ENCODE data around the gene KRTAP6-3. TPM values are rescaled to one million over a fixed set of nuclear protein-coding genes. Genes with fewer than 3 reads are reported as not detected.

Gene KRTAP6-3
- total and polyA plus RNA-seq, 3 donors from 2014 or later = 0.99 to 1.3 TPM; not detected in 1

DNA sequence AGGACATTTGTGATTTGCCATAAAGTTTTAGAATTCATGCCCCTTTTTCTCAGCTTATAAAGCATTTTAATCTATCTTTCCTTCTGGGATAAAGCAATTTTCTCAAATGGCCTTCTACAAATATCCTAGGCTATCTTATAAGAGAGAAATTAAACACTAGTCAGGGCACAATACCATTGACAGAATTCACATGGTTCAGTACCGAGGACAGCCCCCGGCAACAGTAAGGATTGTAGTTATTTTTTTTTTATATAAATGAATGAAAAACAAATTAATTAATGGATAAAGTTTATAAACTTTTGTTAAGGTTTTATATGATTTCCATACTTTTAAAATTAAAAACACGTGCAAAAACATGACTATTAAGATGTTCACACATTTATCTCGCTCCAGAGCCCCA is 35.9 kb downstream of the KRTAP6-3 start:
- H3K4me3 ChIP-seq = no peak overlapping the region
- TF ChIP-seq, protein P1, sequence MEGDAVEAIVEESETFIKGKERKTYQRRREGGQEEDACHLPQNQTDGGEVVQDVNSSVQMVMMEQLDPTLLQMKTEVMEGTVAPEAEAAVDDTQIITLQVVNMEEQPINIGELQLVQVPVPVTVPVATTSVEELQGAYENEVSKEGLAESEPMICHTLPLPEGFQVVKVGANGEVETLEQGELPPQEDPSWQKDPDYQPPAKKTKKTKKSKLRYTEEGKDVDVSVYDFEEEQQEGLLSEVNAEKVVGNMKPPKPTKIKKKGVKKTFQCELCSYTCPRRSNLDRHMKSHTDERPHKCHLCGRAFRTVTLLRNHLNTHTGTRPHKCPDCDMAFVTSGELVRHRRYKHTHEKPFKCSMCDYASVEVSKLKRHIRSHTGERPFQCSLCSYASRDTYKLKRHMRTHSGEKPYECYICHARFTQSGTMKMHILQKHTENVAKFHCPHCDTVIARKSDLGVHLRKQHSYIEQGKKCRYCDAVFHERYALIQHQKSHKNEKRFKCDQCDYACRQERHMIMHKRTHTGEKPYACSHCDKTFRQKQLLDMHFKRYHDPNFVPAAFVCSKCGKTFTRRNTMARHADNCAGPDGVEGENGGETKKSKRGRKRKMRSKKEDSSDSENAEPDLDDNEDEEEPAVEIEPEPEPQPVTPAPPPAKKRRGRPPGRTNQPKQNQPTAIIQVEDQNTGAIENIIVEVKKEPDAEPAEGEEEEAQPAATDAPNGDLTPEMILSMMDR (IDR thresholded peaks at IDR 0.05) = no peak
- TF ChIP-seq POLR2A (IDR thresholded peaks at IDR 0.05) = no peak
- 70 to 89% methylated on average over 4 of the region's 4 CpGs for whole genome bisulfite sequencing, 2 donors
- intact Hi-C loops (cut with DNase I; ENCODE audit: low total_unique reads) = no loop called here
- H3K27ac ChIP-seq = no peak overlapping the region
- H3K36me3 ChIP-seq (ENCODE audit: low read depth, missing control alignments) = no peaks in the 10 kb centered on the region
- no peaks in the 10 kb centered on the region for H3K4me1 ChIP-seq
- no peaks in the 10 kb centered on the region for H3K9me3 ChIP-seq
- no peak for DNase-seq
- no peaks in the 10 kb centered on the region for H3K27me3 ChIP-seq

DNA sequence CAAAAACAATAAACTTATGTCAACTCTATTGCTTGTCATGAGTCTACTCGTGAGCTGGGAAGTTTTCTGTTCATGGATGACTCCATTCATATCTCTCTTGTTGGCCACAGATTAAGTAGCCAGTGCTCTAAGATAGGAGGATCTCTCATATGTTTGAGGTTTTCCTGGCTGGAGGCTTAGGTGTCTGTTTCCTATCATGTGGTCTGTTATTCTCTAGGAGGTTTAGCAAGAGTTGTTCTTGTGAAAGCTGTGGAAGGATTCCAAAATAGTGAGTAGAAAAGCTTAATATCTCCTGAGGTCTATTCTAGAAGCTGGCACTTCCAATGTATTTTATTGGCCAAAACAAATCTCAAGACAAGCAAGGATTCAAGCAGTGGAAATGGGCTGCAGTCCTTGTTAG is 37.0 kb downstream of the KRTAP6-3 start:
- no peak for DNase-seq
- no peaks in the 10 kb centered on the region for H3K9me3 ChIP-seq
- H3K4me1 ChIP-seq = no peaks in the 10 kb centered on the region
- no peak overlapping the region for H3K4me3 ChIP-seq
- H3K27ac ChIP-seq = no peak overlapping the region
- intact Hi-C loops (cut with DNase I; ENCODE audit: low total_unique reads) = no loop called here
- no peaks in the 10 kb centered on the region for H3K36me3 ChIP-seq (ENCODE audit: low read depth, missing control alignments)
- TF ChIP-seq POLR2A (IDR thresholded peaks at IDR 0.05) = no peak
- TF ChIP-seq, protein P1 (IDR thresholded peaks at IDR 0.05) = no peak
- H3K27me3 ChIP-seq = no peaks in the 10 kb centered on the region
- 63 to 75% methylated on average over 1 of the region's 1 CpG for WGBS, 2 donors

DNA sequence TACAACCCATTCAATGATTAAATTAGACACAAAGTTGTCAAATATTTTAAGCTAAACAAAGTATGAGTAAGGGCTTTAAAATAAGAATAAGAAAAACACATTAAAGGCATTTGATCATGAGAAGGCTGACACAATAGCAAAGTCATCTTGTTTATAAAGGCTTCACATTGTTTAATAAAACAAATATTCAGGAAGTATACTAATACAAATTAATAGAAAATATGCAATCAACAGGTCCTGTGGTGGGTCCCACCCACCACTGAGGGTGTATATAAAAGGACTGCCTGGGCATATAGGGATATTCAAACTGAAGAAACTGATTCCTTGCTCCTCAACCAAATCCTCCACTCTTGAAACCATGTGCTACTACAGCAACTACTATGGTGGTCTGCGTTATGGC is 42.7 kb downstream of the KRTAP6-3 start, which contains the start of gene KRTAP20-2:
Gene KRTAP20-2 (plus strand): TSS at position 301 of the 400 bp plus-strand sequence. CDS start 58 bp downstream, at position 359.
- no peaks in the 10 kb centered on the region for H3K4me1 ChIP-seq
- DNase-seq = no peak
- no peaks in the 10 kb centered on the region for H3K9me3 ChIP-seq
- no peak for TF ChIP-seq POLR2A (IDR thresholded peaks at IDR 0.05)
- TF ChIP-seq, protein P1 (IDR thresholded peaks at IDR 0.05) = no peak
- no peak within 1 kb of the TSS for H3K27ac ChIP-seq
- H3K4me3 ChIP-seq = no peak within 1 kb of the TSS
- 85 to 100% methylated on average over 1 of the region's 1 CpG for WGBS, 2 donors
- intact Hi-C loops (cut with DNase I; ENCODE audit: low total_unique reads) = no loop called here
- no peaks in the 10 kb centered on the region for H3K36me3 ChIP-seq (ENCODE audit: low read depth, missing control alignments)
- no peaks in the 10 kb centered on the region for H3K27me3 ChIP-seq

DNA sequence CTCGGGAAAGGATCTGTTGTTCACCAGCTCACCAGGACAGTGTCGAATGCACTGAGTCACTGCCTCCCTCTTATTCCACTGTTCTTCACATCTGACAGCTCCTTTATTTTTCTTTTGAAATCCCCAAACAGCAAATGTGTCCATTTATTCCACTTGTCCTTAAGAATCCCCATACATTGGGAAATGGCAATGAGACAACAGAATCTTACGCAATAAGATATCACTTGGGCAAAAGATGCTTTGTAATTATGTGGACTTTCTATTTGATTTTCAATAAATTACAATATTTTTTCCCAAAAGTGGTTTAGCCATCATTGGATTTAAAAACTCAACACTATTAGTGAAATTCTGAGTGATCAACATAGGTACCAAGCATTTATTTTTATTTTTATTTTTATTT is 46.4 kb downstream of the KRTAP6-3 start:
- intact Hi-C loops (cut with DNase I; ENCODE audit: low total_unique reads) = no loop called here
- WGBS, 2 donors = 87 to 92% methylated on average over 3 of the region's 3 CpGs
- no peak for TF ChIP-seq POLR2A (IDR thresholded peaks at IDR 0.05)
- TF ChIP-seq, protein P1 (IDR thresholded peaks at IDR 0.05) = no peak

DNA sequence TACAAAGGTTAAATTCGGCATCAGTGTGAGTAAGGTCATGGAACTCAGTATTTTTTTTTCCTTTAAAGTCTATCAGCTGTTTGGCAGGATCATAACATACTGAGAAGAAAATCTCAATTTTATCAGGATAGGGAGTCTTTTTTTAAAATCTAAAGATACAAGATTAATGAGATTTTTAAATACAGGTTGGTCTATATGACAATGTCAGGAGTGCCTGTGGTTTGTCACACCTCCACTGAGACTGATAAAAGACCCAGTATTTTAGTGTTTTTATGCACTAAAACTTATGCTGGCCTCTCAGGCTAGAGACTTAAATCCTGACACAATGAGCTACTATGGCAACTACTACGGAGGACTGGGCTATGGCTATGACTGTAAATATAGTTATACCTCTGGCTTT is 50.3 kb downstream of the KRTAP6-3 start, which contains the start of gene KRTAP20-3:
Gene KRTAP20-3 (plus strand): TSS at position 301 of the 400 bp plus-strand sequence.
- H3K4me1 ChIP-seq = no peaks in the 10 kb centered on the region
- no peak for DNase-seq
- no peaks in the 10 kb centered on the region for H3K36me3 ChIP-seq (ENCODE audit: low read depth, missing control alignments)
- H3K27ac ChIP-seq = no peak within 1 kb of the TSS
- H3K4me3 ChIP-seq = no peak within 1 kb of the TSS
- TF ChIP-seq, protein P1 (IDR thresholded peaks at IDR 0.05) = no peak
- no peak for TF ChIP-seq POLR2A (IDR thresholded peaks at IDR 0.05)
- WGBS, 2 donors = 72 to 84% methylated on average over 2 of the region's 2 CpGs
- H3K9me3 ChIP-seq = no peaks in the 10 kb centered on the region
- no peaks in the 10 kb centered on the region for H3K27me3 ChIP-seq
- intact Hi-C loops (cut with DNase I; ENCODE audit: low total_unique reads) = no loop called here

More for the DNA sequence above, 46.4 kb downstream of the KRTAP6-3 start:
- Histone ChIP-seq H3K4me1 (no peaks in the 10 kb centered on the region), H3K4me3 (no peak overlapping the region), H3K27me3 (no peaks in the 10 kb centered on the region), H3K9me3 (no peaks in the 10 kb centered on the region), H3K36me3 (ENCODE audit: low read depth, missing control alignments) (no peaks in the 10 kb centered on the region), H3K27ac (no peak overlapping the region)
- no peak for DNase-seq
